Hepatocyte (in vitro differentiated cells): Measurements from ENCODE around the gene LMTK2. TPM values are rescaled to one million over a fixed set of nuclear protein-coding genes. Genes with fewer than 3 reads are reported as not detected.

ENCODE experiments used
- DNase-seq: peaks from one replicate; pipeline ENCODE4 v3.0.0-alpha.2; 2016; ENCODE audit warnings: low spot score
- H2AFZ ChIP-seq: fragments of 200-600 bp; sonication (generic); 2 replicates; pipeline ENCODE4 v1.6.0; 2016; ENCODE audit warnings: antibody characterized with exemption, mild to moderate bottlenecking
- H3K27ac ChIP-seq: fragments of 200-600 bp; sonication (generic); 2 replicates; pipeline ENCODE4 v1.5.1; 2016; ENCODE audit warnings: mild to moderate bottlenecking
- H3K27me3 ChIP-seq: fragments of 200-600 bp; sonication (generic); 2 replicates; pipeline ENCODE4 v1.6.1; 2016
- H3K36me3 ChIP-seq: fragments of 200-600 bp; sonication (generic); replicated peaks from 2 replicates; pipeline ENCODE4 v1.5.1; 2016; ENCODE audit warnings: low read depth; ENCODE audit not compliant: insufficient read depth
- H3K4me1 ChIP-seq: fragments of 200-600 bp; sonication (generic); 2 replicates; pipeline ENCODE4 v1.5.1; 2016; ENCODE audit warnings: mild to moderate bottlenecking, moderate library complexity; ENCODE audit not compliant: insufficient read depth
- H3K4me2 ChIP-seq: fragments of 200-600 bp; sonication (generic); 2 replicates; pipeline ENCODE4 v1.6.0; 2016
- H3K4me3 ChIP-seq: fragments of 200-600 bp; sonication (generic); 2 replicates; pipeline ENCODE4 v1.5.1; 2016; ENCODE audit warnings: mild to moderate bottlenecking
- H3K79me2 ChIP-seq: fragments of 200-600 bp; sonication (generic); 2 replicates; pipeline ENCODE4 v1.6.0; 2017; ENCODE audit warnings: mild to moderate bottlenecking
- H3K9me2 ChIP-seq: fragments of 200-600 bp; sonication (generic); replicated peaks from 2 replicates; pipeline ENCODE4 v1.6.0; 2017; ENCODE audit warnings: mild to moderate bottlenecking; ENCODE audit not compliant: insufficient read depth
- H3K9me3 ChIP-seq: fragments of 200-600 bp; sonication (generic); 2 replicates; pipeline ENCODE4 v1.5.1; 2016; ENCODE audit warnings: low read depth, mild to moderate bottlenecking
- H4K20me1 ChIP-seq: fragments of 200-600 bp; sonication (generic); 2 replicates; pipeline ENCODE4 v1.6.0; 2016; ENCODE audit warnings: mild to moderate bottlenecking; ENCODE audit not compliant: insufficient read depth, poor library complexity, severe bottlenecking
- CTCF ChIP-seq: fragments of 200-600 bp; sonication (generic); IDR thresholded peaks from 2 replicates; pipeline ENCODE4 v1.5.1; 2016; ENCODE audit warnings: antibody characterized with exemption, mild to moderate bottlenecking; ENCODE audit not compliant: poor library complexity
- EZH2 ChIP-seq: fragments of 200-600 bp; sonication (generic); IDR thresholded peaks from 2 replicates; pipeline ENCODE4 v1.6.1; 2016; ENCODE audit warnings: antibody characterized with exemption, mild to moderate bottlenecking, borderline replicate concordance
- EZH2phosphoT487 ChIP-seq: fragments of 200-600 bp; sonication (generic); IDR thresholded peaks from one replicate; pipeline ENCODE4 v1.6.1; 2018; ENCODE audit warnings: antibody characterized with exemption, mild to moderate bottlenecking, low read depth, moderate library complexity; ENCODE audit not compliant: unreplicated experiment, severe bottlenecking
- WGBS: methylation state at CpG from one replicate; pipeline ENCODE4 v1.1.6; 2016; ENCODE audit warnings: low lambda C conversion rate; ENCODE audit errors: missing lambda C conversion rate; 5-methylcytosine and 5-hydroxymethylcytosine counted together
- polyA plus RNA-seq: library from polyadenylated mRNA; unstranded; fragments of >200 nt; fragmentation: Nextera tagmentation; extraction: Ambion mirVana; gene quantifications from 2 replicates; pipeline ENCODE4 v1.2.1, GENCODE V29; 2016
- total RNA-seq: library from RNA; depleted of rRNA; stranded (reverse); fragments of >200 nt; gene quantifications from 2 replicates; pipeline ENCODE4 v1.2.3, GENCODE V29; 2014

Gene LMTK2
- total and polyA plus RNA-seq, 2 experiments from 2014 or later, result 5.0 to 13.1 TPM

DNA sequence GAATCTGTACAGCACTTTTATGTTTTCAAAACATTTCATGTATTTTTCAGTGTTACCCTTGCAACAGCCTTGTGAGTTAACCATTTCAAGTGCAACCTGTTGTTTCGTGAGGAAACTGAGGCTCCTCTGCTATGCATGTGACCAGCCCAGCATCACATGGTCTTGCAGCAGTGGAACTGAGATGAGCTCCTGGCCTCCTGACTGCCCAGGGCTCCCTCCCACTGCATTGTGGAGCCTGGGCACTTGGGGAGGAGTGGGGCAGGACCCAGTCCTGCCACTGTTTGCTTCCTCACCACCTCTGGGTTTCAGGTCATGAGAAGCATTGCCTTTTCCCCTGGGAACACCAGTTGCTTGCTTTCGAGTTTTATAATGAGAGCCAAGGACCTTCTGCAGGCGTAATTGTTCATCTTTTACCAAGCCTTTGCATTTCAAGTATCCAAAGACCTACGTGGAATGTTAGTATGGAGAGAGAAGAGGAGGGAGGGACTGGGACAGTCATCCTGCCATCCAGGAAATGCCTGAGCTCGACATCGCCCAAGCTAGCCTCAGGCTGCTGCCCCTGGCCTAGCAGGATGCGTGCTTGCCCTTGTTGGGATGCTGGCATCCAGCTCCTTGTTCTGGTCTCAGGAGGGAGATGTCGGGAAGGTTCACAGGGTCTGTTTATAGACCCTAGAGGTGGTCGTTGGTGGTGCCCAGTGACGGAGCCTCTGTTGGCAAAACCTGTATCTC lies 72.3 kb downstream of the LMTK2 start:
- no peak overlapping the region for H3K4me2 ChIP-seq
- no peak overlapping the region for H2AFZ ChIP-seq
- H3K4me1 ChIP-seq, result peaks cover 11% of the 10 kb centered on the region
- H3K36me3 ChIP-seq, result no peaks in the 10 kb centered on the region
- H3K27me3 ChIP-seq, result no peaks in the 10 kb centered on the region
- H3K9me3 ChIP-seq, result no peaks in the 10 kb centered on the region
- no peaks in the 10 kb centered on the region for H3K9me2 ChIP-seq
- H3K4me3 ChIP-seq, result no peak overlapping the region
- H3K27ac ChIP-seq, result no peak overlapping the region
- no peaks in the 10 kb centered on the region for H3K79me2 ChIP-seq
- no peak for DNase-seq
- WGBS, result 90% methylated on average over 10 of the region's 10 CpGs
- TF ChIP-seq CTCF (no peak), EZH2 (no peak), EZH2phosphoT487 (no peak)
- H4K20me1 ChIP-seq, result no peaks in the 10 kb centered on the region

GRCh38 chr7:98180751-98181150 lies 74.1 kb downstream of the LMTK2 start:
- H3K4me1 ChIP-seq, result peaks cover 6% of the 10 kb centered on the region
- no peak for TF ChIP-seq EZH2
- TF ChIP-seq EZH2phosphoT487, result no peak
- TF ChIP-seq CTCF, result no peak
- H4K20me1 ChIP-seq, result no peaks in the 10 kb centered on the region
- H3K27ac ChIP-seq, result no peak overlapping the region
- DNase-seq, result no peak
- no peaks in the 10 kb centered on the region for H3K36me3 ChIP-seq
- H3K9me2 ChIP-seq, result no peaks in the 10 kb centered on the region
- no peak overlapping the region for H2AFZ ChIP-seq
- H3K4me3 ChIP-seq, result no peak overlapping the region
- H3K4me2 ChIP-seq, result no peak overlapping the region
- 96% methylated on average over 8 of the region's 8 CpGs for WGBS
- H3K27me3 ChIP-seq, result no peaks in the 10 kb centered on the region
- H3K79me2 ChIP-seq, result no peaks in the 10 kb centered on the region
- H3K9me3 ChIP-seq, result no peaks in the 10 kb centered on the region

DNA sequence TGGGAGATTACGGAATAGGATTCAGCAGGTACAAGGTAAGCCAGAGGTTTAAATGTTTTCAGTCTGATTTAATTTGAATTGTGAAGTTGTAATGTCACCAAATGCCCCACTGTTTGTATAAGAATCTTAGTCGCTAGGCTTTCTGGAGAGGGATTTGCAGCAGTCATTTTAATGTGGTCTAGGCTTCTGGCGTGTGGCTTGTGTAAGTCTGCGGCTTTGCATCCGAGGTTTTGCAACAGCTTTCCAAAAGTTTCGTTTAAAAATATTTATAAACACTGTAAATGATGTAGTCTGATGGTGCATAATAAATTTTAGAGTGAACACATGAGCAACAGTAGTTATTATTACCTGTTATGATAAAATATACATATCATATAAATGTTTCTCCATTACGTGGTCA lies 78.4 kb downstream of the LMTK2 start:
- 87% methylated on average over 7 of the region's 7 CpGs for WGBS
- TF ChIP-seq EZH2, result no peak
- no peak for TF ChIP-seq CTCF
- TF ChIP-seq EZH2phosphoT487, result no peak
- no peaks in the 10 kb centered on the region for H3K9me3 ChIP-seq
- H3K4me1 ChIP-seq, result no peaks in the 10 kb centered on the region
- no peak overlapping the region for H3K4me2 ChIP-seq
- H2AFZ ChIP-seq, result no peak overlapping the region
- no peaks in the 10 kb centered on the region for H3K27me3 ChIP-seq
- no peak for DNase-seq
- H3K9me2 ChIP-seq, result no peaks in the 10 kb centered on the region
- H4K20me1 ChIP-seq, result no peaks in the 10 kb centered on the region
- no peak overlapping the region for H3K27ac ChIP-seq
- H3K79me2 ChIP-seq, result no peaks in the 10 kb centered on the region
- H3K4me3 ChIP-seq, result no peak overlapping the region
- H3K36me3 ChIP-seq, result no peaks in the 10 kb centered on the region
